ENCODE results near the gene CPEB2. TPM values are rescaled to one million over a fixed set of nuclear protein-coding genes. Genes with fewer than 3 reads are reported as not detected.

CPEB2 gene
- total and polyA plus RNA-seq, 10 of the 15 experiments (the other 5 are each of a cell fraction or from before 2014, with no cell fraction given): 0.73 to 8.3 (median 3.7) TPM

GRCh38 chr4:15005474-15006115 lies 3.3 kb downstream of the CPEB2 start:
- TSS peak; percentile 49 for BruUV-seq (replicated peaks)
- POLR2A ChIA-PET: interaction anchor here (0.6 to 0.7 kb wide), 3 partner anchors 116 to 1322 kb away, joined by 3 to 4 read pairs (median 4); no protein-coding TSS in a partner anchor
- FAIRE-seq: no peak
- TF ChIP-seq, protein P1, sequence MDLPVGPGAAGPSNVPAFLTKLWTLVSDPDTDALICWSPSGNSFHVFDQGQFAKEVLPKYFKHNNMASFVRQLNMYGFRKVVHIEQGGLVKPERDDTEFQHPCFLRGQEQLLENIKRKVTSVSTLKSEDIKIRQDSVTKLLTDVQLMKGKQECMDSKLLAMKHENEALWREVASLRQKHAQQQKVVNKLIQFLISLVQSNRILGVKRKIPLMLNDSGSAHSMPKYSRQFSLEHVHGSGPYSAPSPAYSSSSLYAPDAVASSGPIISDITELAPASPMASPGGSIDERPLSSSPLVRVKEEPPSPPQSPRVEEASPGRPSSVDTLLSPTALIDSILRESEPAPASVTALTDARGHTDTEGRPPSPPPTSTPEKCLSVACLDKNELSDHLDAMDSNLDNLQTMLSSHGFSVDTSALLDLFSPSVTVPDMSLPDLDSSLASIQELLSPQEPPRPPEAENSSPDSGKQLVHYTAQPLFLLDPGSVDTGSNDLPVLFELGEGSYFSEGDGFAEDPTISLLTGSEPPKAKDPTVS (IDR thresholded peaks at IDR 0.05; ENCODE audit: low read depth, low read length): no peak
- no peak for TF ChIP-seq SPI1 (IDR thresholded peaks at IDR 0.05; ENCODE audit: borderline replicate concordance, insufficient read depth, low read depth, low read length)
- no peak for TF ChIP-seq NFIC (IDR thresholded peaks at IDR 0.05; ENCODE audit: low read depth, low read length)
- TF ChIP-seq RELA (IDR thresholded peaks at IDR 0.05; ENCODE audit: borderline replicate concordance, partially characterized antibody): no peak
- TF ChIP-seq, protein P2, sequence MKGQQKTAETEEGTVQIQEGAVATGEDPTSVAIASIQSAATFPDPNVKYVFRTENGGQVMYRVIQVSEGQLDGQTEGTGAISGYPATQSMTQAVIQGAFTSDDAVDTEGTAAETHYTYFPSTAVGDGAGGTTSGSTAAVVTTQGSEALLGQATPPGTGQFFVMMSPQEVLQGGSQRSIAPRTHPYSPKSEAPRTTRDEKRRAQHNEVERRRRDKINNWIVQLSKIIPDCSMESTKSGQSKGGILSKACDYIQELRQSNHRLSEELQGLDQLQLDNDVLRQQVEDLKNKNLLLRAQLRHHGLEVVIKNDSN (IDR thresholded peaks at IDR 0.05; ENCODE audit: borderline replicate concordance, extremely low read length, insufficient read depth, low read depth, low read length): no peak
- no peak for TF ChIP-seq KAT2A (conservative IDR thresholded peaks at IDR 0.05; ENCODE audit: control insufficient read depth, low read depth, low read length)
- TF ChIP-seq MYC (IDR thresholded peaks at IDR 0.05; ENCODE audit: insufficient read depth, insufficient read length, insufficient replicate concordance, low read length, severe bottlenecking): no peak
- no peak for TF ChIP-seq TARDBP (IDR thresholded peaks at IDR 0.05; ENCODE audit: borderline replicate concordance)
- no peak for TF ChIP-seq ETV6 (conservative IDR thresholded peaks at IDR 0.05 in 1 of 2, IDR thresholded peaks at IDR 0.05 in 1 of 2; ENCODE audit: borderline replicate concordance in 1 of 2, low read depth in 1 of 2)
- TF ChIP-seq, protein P3, sequence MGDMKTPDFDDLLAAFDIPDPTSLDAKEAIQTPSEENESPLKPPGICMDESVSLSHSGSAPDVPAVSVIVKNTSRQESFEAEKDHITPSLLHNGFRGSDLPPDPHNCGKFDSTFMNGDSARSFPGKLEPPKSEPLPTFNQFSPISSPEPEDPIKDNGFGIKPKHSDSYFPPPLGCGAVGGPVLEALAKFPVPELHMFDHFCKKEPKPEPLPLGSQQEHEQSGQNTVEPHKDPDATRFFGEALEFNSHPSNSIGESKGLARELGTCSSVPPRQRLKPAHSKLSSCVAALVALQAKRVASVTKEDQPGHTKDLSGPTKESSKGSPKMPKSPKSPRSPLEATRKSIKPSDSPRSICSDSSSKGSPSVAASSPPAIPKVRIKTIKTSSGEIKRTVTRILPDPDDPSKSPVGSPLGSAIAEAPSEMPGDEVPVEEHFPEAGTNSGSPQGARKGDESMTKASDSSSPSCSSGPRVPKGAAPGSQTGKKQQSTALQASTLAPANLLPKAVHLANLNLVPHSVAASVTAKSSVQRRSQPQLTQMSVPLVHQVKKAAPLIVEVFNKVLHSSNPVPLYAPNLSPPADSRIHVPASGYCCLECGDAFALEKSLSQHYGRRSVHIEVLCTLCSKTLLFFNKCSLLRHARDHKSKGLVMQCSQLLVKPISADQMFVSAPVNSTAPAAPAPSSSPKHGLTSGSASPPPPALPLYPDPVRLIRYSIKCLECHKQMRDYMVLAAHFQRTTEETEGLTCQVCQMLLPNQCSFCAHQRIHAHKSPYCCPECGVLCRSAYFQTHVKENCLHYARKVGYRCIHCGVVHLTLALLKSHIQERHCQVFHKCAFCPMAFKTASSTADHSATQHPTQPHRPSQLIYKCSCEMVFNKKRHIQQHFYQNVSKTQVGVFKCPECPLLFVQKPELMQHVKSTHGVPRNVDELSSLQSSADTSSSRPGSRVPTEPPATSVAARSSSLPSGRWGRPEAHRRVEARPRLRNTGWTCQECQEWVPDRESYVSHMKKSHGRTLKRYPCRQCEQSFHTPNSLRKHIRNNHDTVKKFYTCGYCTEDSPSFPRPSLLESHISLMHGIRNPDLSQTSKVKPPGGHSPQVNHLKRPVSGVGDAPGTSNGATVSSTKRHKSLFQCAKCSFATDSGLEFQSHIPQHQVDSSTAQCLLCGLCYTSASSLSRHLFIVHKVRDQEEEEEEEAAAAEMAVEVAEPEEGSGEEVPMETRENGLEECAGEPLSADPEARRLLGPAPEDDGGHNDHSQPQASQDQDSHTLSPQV (IDR thresholded peaks at IDR 0.05): no peak
- TF ChIP-seq SUZ12 (IDR thresholded peaks at IDR 0.05; ENCODE audit: unreplicated experiment): no peak
- no peak for TF ChIP-seq CBX3 (IDR thresholded peaks at IDR 0.05; ENCODE audit: borderline replicate concordance, low read depth)
- TF ChIP-seq BRCA1 (IDR thresholded peaks at IDR 0.05; ENCODE audit: low read depth, low read length): no peak
- no peak for TF ChIP-seq TCF7 (IDR thresholded peaks at IDR 0.05; ENCODE audit: borderline replicate concordance)
- TF ChIP-seq SREBF1 (IDR thresholded peaks at IDR 0.05; ENCODE audit: low read length): no peak
- TF ChIP-seq ZNF384 (IDR thresholded peaks at IDR 0.05; ENCODE audit: borderline replicate concordance, low read depth, low read length): no peak
- TF ChIP-seq ZNF622 (IDR thresholded peaks at IDR 0.05): no peak

More at GRCh38 chr4:15005474-15006115, 3.3 kb downstream of the CPEB2 start:
- in situ Hi-C loops (cut with MboI) (loop anchor here (10.0 to 25.0 kb wide), 4 partner anchors 131 to 1351 kb away; partner anchors contain the start of gene FBXL5), intact Hi-C loops (cut with micrococcal nuclease; ENCODE audit: unreplicated experiment) (loop anchor here (10.0 kb wide), 3 partner anchors 221 to 1381 kb away; partner anchors contain the start of genes BOD1L1 and CD38)
- ChIA-PET SMC1A (ENCODE audit: uncharacterized antibody, unreplicated experiment) (interaction anchor here (7.9 kb wide), 1 partner anchor 15 kb away, joined by 43 read pairs; no protein-coding TSS in a partner anchor), CTCF (interaction anchor here (1.0 to 1.8 kb wide), 3 partner anchors 15 to 474 kb away, joined by 3 to 6 read pairs (median 3); no protein-coding TSS in a partner anchor), RAD21 (ENCODE audit: unreplicated experiment) (no interaction called here)
- no peak for ATAC-seq
- Histone ChIP-seq H4K20me1 (ENCODE audit: control insufficient read depth, insufficient read depth) (no peaks in the 10 kb centered on the region), H3K9me3 (replicated peaks; ENCODE audit: control insufficient read depth, insufficient read depth, low read length) (no peaks in the 10 kb centered on the region), H3K4me1 (ENCODE audit: control insufficient read depth, insufficient read depth, low read length) (peaks cover 4% of the 10 kb centered on the region), H3K27me3 (replicated peaks in 1 of 2; ENCODE audit: control insufficient read depth in 2 of 2, insufficient read depth in 2 of 2, low read length in 1 of 2) (no peaks in the 10 kb centered on the region), H3K27ac (ENCODE audit: control insufficient read depth, insufficient read depth) (peak overlapping the region; percentile 96), H3K4me3 (peak overlapping the region; percentile 90), H3K79me2 (ENCODE audit: control insufficient read depth, insufficient read depth, low read length) (peaks cover 66% of the 10 kb centered on the region), H2AFZ (ENCODE audit: control insufficient read depth, low read depth, low read length) (peak overlapping the region; percentile 72), H3K9ac (ENCODE audit: control insufficient read depth, insufficient read depth, low read length) (peak overlapping the region; percentile 81), H3K4me2 (ENCODE audit: control insufficient read depth, insufficient read depth) (peak overlapping the region; percentile 89), H3K36me3 (ENCODE audit: control insufficient read depth in 2 of 2, insufficient read depth in 2 of 2, low read length in 1 of 2) (peaks cover 0 to 8% of the 10 kb centered on the region in 2 experiments; a peak in 1 of 4 replicates)
- DNase-seq (ENCODE audit: low read depth, low spot score): no peak
- 2% methylated on average over 4 of the region's 4 CpGs for WGBS (ENCODE audit: insufficient coverage, insufficient replicate concordance, low lambda C conversion rate, missing lambda C conversion rate)

Data from GM12878 (cell line).